Measurements from ENCODE around the gene HOXB5.

Gene HOXB5

GRCh38 chr17:48561884-48562810 lies 31.4 kb downstream of the HOXB5 start:
- DNase-seq (ENCODE audit: low read depth in 2 of 2) = no peak

GRCh38 chr17:48559840-48560817 lies 33.5 kb downstream of the HOXB5 start:
- DNase-seq (ENCODE audit: low read depth in 2 of 2) = no peak

GRCh38 chr17:48559122-48559839 lies 34.3 kb downstream of the HOXB5 start:
- DNase-seq (ENCODE audit: low read depth in 2 of 2) = no peak

- DNase-seq (ENCODE audit: low read depth in 2 of 2) = no peak
Measured at GRCh38 chr17:48558831-48559121, 34.8 kb downstream of the HOXB5 start.

- no peak for DNase-seq (ENCODE audit: low read depth in 2 of 2)
Measured at GRCh38 chr17:48558057-48558830, 35.3 kb downstream of the HOXB5 start.

GRCh38 chr17:48556576-48557401 lies 36.8 kb downstream of the HOXB5 start:
- DNase-seq (ENCODE audit: low read depth in 2 of 2) = no peak

GRCh38 chr17:48556229-48556575 lies 37.4 kb downstream of the HOXB5 start:
- no peak for DNase-seq (ENCODE audit: low read depth in 2 of 2)

GRCh38 chr17:48555258-48556228 lies 38.0 kb downstream of the HOXB5 start:
- DNase-seq (ENCODE audit: low read depth in 2 of 2) = no peak

GRCh38 chr17:48554412-48555257 lies 38.9 kb downstream of the HOXB5 start:
- DNase-seq (ENCODE audit: low read depth in 2 of 2) = no peak

GRCh38 chr17:48553826-48554225 lies 39.8 kb downstream of the HOXB5 start:
- DNase-seq (ENCODE audit: low read depth in 2 of 2) = no peak

- DNase-seq (ENCODE audit: low read depth in 2 of 2) = no peak
Measured at GRCh38 chr17:48553190-48553547, 40.4 kb downstream of the HOXB5 start.

- no peak for DNase-seq (ENCODE audit: low read depth in 2 of 2)
Measured at GRCh38 chr17:48552466-48553189, 41.0 kb downstream of the HOXB5 start.

- no peak for DNase-seq (ENCODE audit: low read depth in 2 of 2)
Measured at GRCh38 chr17:48551596-48552465, 41.7 kb downstream of the HOXB5 start.

GRCh38 chr17:48551214-48551555 lies 42.4 kb downstream of the HOXB5 start:
- no peak for DNase-seq (ENCODE audit: low read depth in 2 of 2)

GRCh38 chr17:48550502-48551213 lies 42.9 kb downstream of the HOXB5 start:
- DNase-seq (ENCODE audit: low read depth in 2 of 2) = no peak

- DNase-seq (ENCODE audit: low read depth in 2 of 2) = no peak
Measured at GRCh38 chr17:48549914-48550501, 43.6 kb downstream of the HOXB5 start.
